Neuronal stem cell (in vitro differentiated cells): ENCODE measurements around the gene TNFSF15.

Source experiments
- DNase-seq: peaks from one replicate; pipeline ENCODE4 v3.0.0-alpha.2; 2013; ENCODE audit warnings: low spot score
- H2AFZ ChIP-seq: one replicate; pipeline ENCODE4 v1.6.1; 2013; ENCODE audit warnings: mild to moderate bottlenecking, low read length, inconsistent platforms
- H2AK5ac ChIP-seq: 2 replicates; pipeline ENCODE4 v1.6.1; 2013; ENCODE audit warnings: low read depth, mild to moderate bottlenecking, inconsistent platforms, low read length, moderate library complexity, mixed read lengths
- H2BK120ac ChIP-seq: 2 replicates; pipeline ENCODE4 v1.6.1; 2013; ENCODE audit warnings: low read depth, mild to moderate bottlenecking, inconsistent platforms, low read length, moderate library complexity, mixed read lengths
- H2BK12ac ChIP-seq: one replicate; pipeline ENCODE4 v1.6.1; 2013; ENCODE audit warnings: low read length, inconsistent platforms
- H2BK15ac ChIP-seq: 2 replicates; pipeline ENCODE4 v1.6.1; 2013; ENCODE audit warnings: mild to moderate bottlenecking, low read length, inconsistent platforms, mixed read lengths
- H2BK5ac ChIP-seq: one replicate; pipeline ENCODE4 v1.6.1; 2013; ENCODE audit warnings: inconsistent platforms, mild to moderate bottlenecking, low read length, moderate library complexity
- H3K14ac ChIP-seq: one replicate; pipeline ENCODE4 v1.6.1; 2013; ENCODE audit warnings: low read length, inconsistent platforms
- H3K18ac ChIP-seq: 2 replicates; pipeline ENCODE4 v1.6.1; 2013; ENCODE audit warnings: low read length, inconsistent platforms
- H3K23ac ChIP-seq: 2 replicates; pipeline ENCODE4 v1.6.1; 2013; ENCODE audit warnings: low read depth, mild to moderate bottlenecking, mixed read lengths, low read length, inconsistent platforms; ENCODE audit not compliant: poor library complexity
- H3K27ac ChIP-seq: replicated peaks from 3 replicates; pipeline ENCODE4 v1.5.1; 2013; ENCODE audit warnings: low read length, inconsistent platforms
- H3K27me3 ChIP-seq, 3 experiments: 2 replicates each; pipeline ENCODE4 v1.6.1; 2013; ENCODE audit warnings: low read length in 3 of 3, mild to moderate bottlenecking in 2 of 3, inconsistent platforms in 1 of 3, low read depth in 1 of 3, mixed read lengths in 1 of 3, moderate library complexity in 1 of 3; ENCODE audit not compliant: control insufficient read depth in 3 of 3, insufficient read depth in 3 of 3
- H3K36me3 ChIP-seq, 2 donors: replicated peaks in 1 of 2; 2 replicates each; pipeline ENCODE4 v1.6.1; 2013; ENCODE audit warnings: low read length in 2 of 2; ENCODE audit not compliant: control insufficient read depth in 2 of 2, insufficient read depth in 2 of 2
- H3K4ac ChIP-seq: 2 replicates; pipeline ENCODE4 v1.6.1; 2013; ENCODE audit warnings: inconsistent platforms, mild to moderate bottlenecking, low read length, moderate library complexity
- H3K4me1 ChIP-seq, 2 donors: 1 replicate in 1 of 2; 2 replicates in 1 of 2; pipeline ENCODE4 v1.6.1; 2013; ENCODE audit warnings: low read length in 2 of 2, low read depth in 1 of 2; ENCODE audit not compliant: control insufficient read depth in 2 of 2, insufficient read depth in 1 of 2
- H3K4me2 ChIP-seq: one replicate; pipeline ENCODE4 v1.6.1; 2013; ENCODE audit warnings: mild to moderate bottlenecking, low read length, inconsistent platforms; ENCODE audit not compliant: insufficient read depth, poor library complexity, severe bottlenecking
- H3K4me3 ChIP-seq, 2 donors: 2 replicates each; pipeline ENCODE4 v1.5.1; 2013; ENCODE audit warnings: low read length in 2 of 2, mild to moderate bottlenecking in 2 of 2, inconsistent platforms in 1 of 2, moderate library complexity in 1 of 2
- H3K79me1 ChIP-seq: one replicate; pipeline ENCODE4 v1.6.1; 2013; ENCODE audit warnings: low read depth, mild to moderate bottlenecking, inconsistent platforms, low read length, moderate library complexity
- H3K9ac ChIP-seq: one replicate; pipeline ENCODE4 v1.6.1; 2013; ENCODE audit warnings: mild to moderate bottlenecking, low read depth, low read length, inconsistent platforms; ENCODE audit not compliant: poor library complexity
- H3K9me3 ChIP-seq, 2 donors: replicated peaks in 1 of 2; 2 replicates each; pipeline versions ENCODE3 to v1.6.1; 2013; ENCODE audit warnings: low read length in 2 of 2, mild to moderate bottlenecking in 2 of 2, inconsistent platforms in 1 of 2, low read depth in 1 of 2, mixed read lengths in 1 of 2, moderate library complexity in 1 of 2; ENCODE audit not compliant: control insufficient read depth in 2 of 2, insufficient read depth in 1 of 2
- H4K8ac ChIP-seq: one replicate; pipeline ENCODE4 v1.6.1; 2013; ENCODE audit warnings: low read depth, mild to moderate bottlenecking, inconsistent platforms, low read length, moderate library complexity
- H4K91ac ChIP-seq: one replicate; pipeline ENCODE4 v1.6.1; 2013; ENCODE audit warnings: low read length, low read depth, mild to moderate bottlenecking, inconsistent platforms; ENCODE audit not compliant: poor library complexity
- WGBS, 2 donors: extraction: QIAGEN DNeasy Blood & Tissue Kit; methylation state at CpG; one replicate each; pipeline ENCODE4 v1.1.7; 2013; ENCODE audit warnings: missing lambda C conversion rate in 2 of 2, mixed read lengths in 1 of 2; ENCODE audit not compliant: insufficient read length in 2 of 2, insufficient replicate concordance in 1 of 2; ENCODE audit errors: extremely low coverage in 2 of 2; 5-methylcytosine and 5-hydroxymethylcytosine counted together

Gene TNFSF15

GRCh38 chr9:114757395-114757794 is 48.4 kb downstream of the TNFSF15 start:
- Histone ChIP-seq H3K36me3 (no peaks in the 10 kb centered on the region), H3K4me3 (no peak overlapping the region), H4K8ac (no peak overlapping the region), H3K27me3 (no peaks in the 10 kb centered on the region), H3K4ac (no peak overlapping the region), H3K18ac (no peak overlapping the region), H4K91ac (no peak overlapping the region), H3K9ac (no peak overlapping the region), H2BK12ac (no peak overlapping the region), H2BK120ac (no peak overlapping the region), H2AK5ac (no peak overlapping the region), H3K14ac (no peak overlapping the region), H3K4me2 (no peak overlapping the region), H2BK15ac (no peak overlapping the region), H2BK5ac (no peak overlapping the region), H3K79me1 (no peaks in the 10 kb centered on the region), H3K9me3 (peaks cover 0 to 1% of the 10 kb centered on the region in 2 donors), H2AFZ (no peak overlapping the region), H3K23ac (no peak overlapping the region), H3K27ac (no peak overlapping the region), H3K4me1 (no peaks in the 10 kb centered on the region)
- no CpG with 5 or more reads among the region's 2 CpGs for whole genome bisulfite sequencing, 2 donors
- DNase-seq, result no peak

GRCh38 chr9:114756920-114757319 is 48.9 kb downstream of the TNFSF15 start:
- H2AFZ ChIP-seq, result no peak overlapping the region
- no peak overlapping the region for H3K14ac ChIP-seq
- H2BK15ac ChIP-seq, result no peak overlapping the region
- DNase-seq, result no peak
- no peak overlapping the region for H2BK12ac ChIP-seq
- H2AK5ac ChIP-seq, result no peak overlapping the region
- H3K9me3 ChIP-seq, result peaks cover 0 to 1% of the 10 kb centered on the region in 2 donors
- no peaks in the 10 kb centered on the region for H3K4me1 ChIP-seq
- H3K27me3 ChIP-seq, result no peaks in the 10 kb centered on the region
- H3K4me3 ChIP-seq, result no peak overlapping the region
- no peak overlapping the region for H3K4ac ChIP-seq
- no peaks in the 10 kb centered on the region for H3K79me1 ChIP-seq
- no peak overlapping the region for H3K23ac ChIP-seq
- H3K36me3 ChIP-seq, result no peaks in the 10 kb centered on the region
- no peak overlapping the region for H2BK120ac ChIP-seq
- no peak overlapping the region for H2BK5ac ChIP-seq
- H4K91ac ChIP-seq, result no peak overlapping the region
- H3K18ac ChIP-seq, result no peak overlapping the region
- no peak overlapping the region for H3K9ac ChIP-seq
- no peak overlapping the region for H3K4me2 ChIP-seq
- H3K27ac ChIP-seq, result no peak overlapping the region
- H4K8ac ChIP-seq, result no peak overlapping the region

GRCh38 chr9:114754581-114754980 is 51.3 kb downstream of the TNFSF15 start:
- H2BK15ac ChIP-seq, result no peak overlapping the region
- no peak overlapping the region for H2AK5ac ChIP-seq
- no peaks in the 10 kb centered on the region for H3K27me3 ChIP-seq
- H3K9ac ChIP-seq, result no peak overlapping the region
- H3K4me3 ChIP-seq, result no peak overlapping the region
- H2AFZ ChIP-seq, result no peak overlapping the region
- no peak overlapping the region for H2BK5ac ChIP-seq
- no peaks in the 10 kb centered on the region for H3K79me1 ChIP-seq
- H3K4me1 ChIP-seq, result no peaks in the 10 kb centered on the region
- no peak overlapping the region for H3K4ac ChIP-seq
- H4K8ac ChIP-seq, result no peak overlapping the region
- DNase-seq, result no peak
- H2BK12ac ChIP-seq, result no peak overlapping the region
- no peak overlapping the region for H3K4me2 ChIP-seq
- H3K9me3 ChIP-seq, result peaks cover 0 to 1% of the 10 kb centered on the region in 2 donors
- no peak overlapping the region for H3K27ac ChIP-seq
- no peak overlapping the region for H3K23ac ChIP-seq
- no peak overlapping the region for H3K14ac ChIP-seq
- H3K36me3 ChIP-seq, result no peaks in the 10 kb centered on the region
- no peak overlapping the region for H2BK120ac ChIP-seq
- H3K18ac ChIP-seq, result no peak overlapping the region
- WGBS, 2 donors, result no CpG with 5 or more reads among the region's 3 CpGs
- H4K91ac ChIP-seq, result no peak overlapping the region

- Histone ChIP-seq H3K18ac (no peak overlapping the region), H3K14ac (no peak overlapping the region), H3K9ac (no peak overlapping the region), H3K36me3 (no peaks in the 10 kb centered on the region), H2BK15ac (no peak overlapping the region), H3K4me1 (peaks cover 0 to 5% of the 10 kb centered on the region in 2 donors), H4K91ac (no peak overlapping the region), H3K23ac (no peak overlapping the region), H2BK5ac (no peak overlapping the region), H2AFZ (no peak overlapping the region), H3K4ac (no peak overlapping the region), H3K79me1 (no peaks in the 10 kb centered on the region), H3K27ac (no peak overlapping the region), H2BK12ac (no peak overlapping the region), H3K9me3 (no peaks in the 10 kb centered on the region), H3K4me2 (no peak overlapping the region), H4K8ac (no peak overlapping the region), H2BK120ac (no peak overlapping the region), H3K4me3 (no peak overlapping the region), H3K27me3 (no peaks in the 10 kb centered on the region), H2AK5ac (no peak overlapping the region)
- peak; percentile 32 for DNase-seq
- WGBS, 2 donors, result no CpG with 5 or more reads among the region's 2 CpGs
These were observed 59.1 kb downstream of the TNFSF15 start for GRCh38 chr9:114746591-114747346.
